ENCODE results near the gene C17orf113. TPM values are rescaled to one million over a fixed set of nuclear protein-coding genes. Genes with fewer than 3 reads are reported as not detected.
"Not testable (repeated sequence)": the region's sequence is repeated elsewhere in the genome, so short reads cannot be mapped to it uniquely, and the experiment has no call there.

C17orf113 gene
- total RNA-seq, 4 donors from 2014 or later, result 0.37 to 4.1 (median 3.7) TPM; not detected in 1

GRCh38 chr17:42018339-42018738 lies 32.1 kb downstream of the C17orf113 start:
- Histone ChIP-seq H3K4me1 (peaks cover 28 to 57% (median 43%) of the 10 kb centered on the region in 4 donors), H3K27ac (peak overlapping the region; percentile 90 to 95 (median 92)), H3K9me3 (no peaks in the 10 kb centered on the region), H3K27me3 (no peaks in the 10 kb centered on the region), H3K4me3 (peak overlapping the region in 2 of 4 donors; percentile 83 to 92), H3K36me3 (peaks cover 0 to 10% (median 0%) of the 10 kb centered on the region in 4 donors)
- intact Hi-C loops (cut with DNase I; ENCODE audit: low total_unique reads) (loop anchor here (10.0 kb wide), 1 partner anchor 54 kb away; the partner anchor contains the start of gene CNP), in situ Hi-C loops (cut with MboI; ENCODE audit: low pct_ligation_motif_present in 1 of 4, low pct_unique_long_range_greater_than_20kb in 1 of 4, low sequenced_read_pairs in 3 of 4) (no loop called here)
- no peak for DNase-seq
- WGBS, 2 donors (ENCODE audit: low coverage in 1 of 2), result 28 to 42% methylated on average over 3 of the region's 3 CpGs
- TF ChIP-seq POLR2A (IDR thresholded peaks at IDR 0.05), result no peak

GRCh38 chr17:42017866-42018200 lies 32.6 kb downstream of the C17orf113 start:
- H3K27me3 ChIP-seq, result no peaks in the 10 kb centered on the region
- peak overlapping the region; percentile 90 to 95 (median 92) for H3K27ac ChIP-seq
- in situ Hi-C loops (cut with MboI; ENCODE audit: low pct_ligation_motif_present in 1 of 4, low pct_unique_long_range_greater_than_20kb in 1 of 4, low sequenced_read_pairs in 3 of 4), result no loop called here
- H3K9me3 ChIP-seq, result no peaks in the 10 kb centered on the region
- intact Hi-C loops (cut with DNase I; ENCODE audit: low total_unique reads), result loop anchor here (10.0 kb wide), 1 partner anchor 53 kb away; the partner anchor contains the start of gene CNP
- H3K4me3 ChIP-seq, result peak overlapping the region; percentile 81 to 92 (median 86)
- TF ChIP-seq POLR2A (IDR thresholded peaks at IDR 0.05) (no peak), POLR2AphosphoS5 (IDR thresholded peaks at IDR 0.05) (no peak), CTCF (IDR thresholded peaks at IDR 0.05) (no peak), EP300 (IDR thresholded peaks at IDR 0.05; ENCODE audit: low read depth) (no peak)
- no peak for DNase-seq
- peaks cover 0 to 6% (median 0%) of the 10 kb centered on the region in 4 donors for H3K36me3 ChIP-seq
- 11% methylated on average over 11 of the region's 11 CpGs; no CpG with 5 or more reads in 1 of the 2 donors for WGBS, 2 donors (ENCODE audit: low coverage in 1 of 2)
- H3K4me1 ChIP-seq, result peaks cover 28 to 62% (median 48%) of the 10 kb centered on the region in 4 donors

- H3K27me3 ChIP-seq, result no peaks in the 10 kb centered on the region
- H3K36me3 ChIP-seq, result peaks cover 0 to under 1% (median 0%) of the 10 kb centered on the region in 4 donors
- H3K9me3 ChIP-seq, result no peaks in the 10 kb centered on the region
- in situ Hi-C loops (cut with MboI; ENCODE audit: low pct_ligation_motif_present in 1 of 4, low pct_unique_long_range_greater_than_20kb in 1 of 4, low sequenced_read_pairs in 3 of 4), result no loop called here
- peak within 1 kb of the TSS; percentile 81 to 92 (median 86) for H3K4me3 ChIP-seq
- intact Hi-C loops (cut with DNase I; ENCODE audit: low total_unique reads), result loop anchor here (10.0 kb wide), 1 partner anchor 52 kb away; the partner anchor contains the start of gene CNP
- H3K27ac ChIP-seq, result peak within 1 kb of the TSS; percentile 90 to 95 (median 92)
- peaks cover 28 to 65% (median 52%) of the 10 kb centered on the region in 4 donors for H3K4me1 ChIP-seq
- peak; percentile 91 for DNase-seq
- WGBS, 2 donors (ENCODE audit: low coverage in 1 of 2), result 0% methylated on average over 11 to 61 of the region's 70 CpGs
- no peak for TF ChIP-seq EP300 (IDR thresholded peaks at IDR 0.05; ENCODE audit: low read depth)
- peak; percentile 31 to 88 (median 83) for TF ChIP-seq POLR2AphosphoS5 (IDR thresholded peaks at IDR 0.05)
- peak; percentile 81 for TF ChIP-seq POLR2A (IDR thresholded peaks at IDR 0.05)
Measured at GRCh38 chr17:42016941-42017865, 33.2 kb downstream of the C17orf113 start, which contains the start of gene DNAJC7. Gene DNAJC7 (minus strand): TSS chr17:42017439. CDS start chr17:42017416, 23 bp downstream.

- intact Hi-C loops (cut with DNase I; ENCODE audit: low total_unique reads) (loop anchor here (10.0 kb wide), 1 partner anchor 52 kb away; the partner anchor contains the start of gene CNP), in situ Hi-C loops (cut with MboI; ENCODE audit: low pct_ligation_motif_present in 1 of 4, low pct_unique_long_range_greater_than_20kb in 1 of 4, low sequenced_read_pairs in 3 of 4) (no loop called here)
- WGBS, 2 donors (ENCODE audit: low coverage in 1 of 2), result 1 to 20% methylated on average over 3 to 12 of the region's 12 CpGs
- Histone ChIP-seq H3K27me3 (no peaks in the 10 kb centered on the region), H3K36me3 (no peaks in the 10 kb centered on the region), H3K27ac (peak overlapping the region; percentile 90 to 95 (median 92)), H3K4me3 (peak overlapping the region; percentile 81 to 92 (median 86)), H3K4me1 (peaks cover 28 to 69% (median 53%) of the 10 kb centered on the region in 4 donors), H3K9me3 (no peaks in the 10 kb centered on the region)
- DNase-seq, result no peak
- TF ChIP-seq CTCF (IDR thresholded peaks at IDR 0.05) (no peak), POLR2A (IDR thresholded peaks at IDR 0.05) (no peak), POLR2AphosphoS5 (IDR thresholded peaks at IDR 0.05) (no peak), EP300 (IDR thresholded peaks at IDR 0.05; ENCODE audit: low read depth) (no peak)
Measured at GRCh38 chr17:42016411-42016831, 34.0 kb downstream of the C17orf113 start.

- intact Hi-C loops (cut with DNase I; ENCODE audit: low total_unique reads), result loop anchor here (10.0 kb wide), 1 partner anchor 49 kb away; the partner anchor contains the start of gene CNP
- 89 to 91% methylated on average over 10 to 12 of the region's 12 CpGs for WGBS, 2 donors (ENCODE audit: low coverage in 1 of 2)
- H3K9me3 ChIP-seq; in situ Hi-C loops (cut with MboI; ENCODE audit: low pct_ligation_motif_present in 1 of 4, low pct_unique_long_range_greater_than_20kb in 1 of 4, low sequenced_read_pairs in 3 of 4); H3K27ac ChIP-seq; DNase-seq; H3K27me3 ChIP-seq; H3K4me3 ChIP-seq; H3K36me3 ChIP-seq: not testable (repeated sequence)
- H3K4me1 ChIP-seq, result peaks cover 19 to 73% (median 49%) of the 10 kb centered on the region in 4 donors
Measured at GRCh38 chr17:42013740-42014139, 36.7 kb downstream of the C17orf113 start.

- 79 to 92% methylated on average over 3 to 4 of the region's 4 CpGs for WGBS, 2 donors (ENCODE audit: low coverage in 1 of 2)
- H3K27me3 ChIP-seq; H3K4me3 ChIP-seq; H3K9me3 ChIP-seq; DNase-seq; in situ Hi-C loops (cut with MboI; ENCODE audit: low pct_ligation_motif_present in 1 of 4, low pct_unique_long_range_greater_than_20kb in 1 of 4, low sequenced_read_pairs in 3 of 4); H3K27ac ChIP-seq; H3K36me3 ChIP-seq: not testable (repeated sequence)
- intact Hi-C loops (cut with DNase I; ENCODE audit: low total_unique reads), result loop anchor here (10.0 kb wide), 1 partner anchor 48 kb away; the partner anchor contains the start of gene CNP
- H3K4me1 ChIP-seq, result peaks cover 15 to 65% (median 40%) of the 10 kb centered on the region in 4 donors
Measured at GRCh38 chr17:42012363-42012762, 38.0 kb downstream of the C17orf113 start.
